Measurements from ENCODE around the gene TXNDC11. TPM values are rescaled to one million over a fixed set of nuclear protein-coding genes. Genes with fewer than 3 reads are reported as not detected.

The TXNDC11 gene
- total and polyA plus RNA-seq, 4 donors: 64.8 to 78.8 (median 72.2) TPM

DNA sequence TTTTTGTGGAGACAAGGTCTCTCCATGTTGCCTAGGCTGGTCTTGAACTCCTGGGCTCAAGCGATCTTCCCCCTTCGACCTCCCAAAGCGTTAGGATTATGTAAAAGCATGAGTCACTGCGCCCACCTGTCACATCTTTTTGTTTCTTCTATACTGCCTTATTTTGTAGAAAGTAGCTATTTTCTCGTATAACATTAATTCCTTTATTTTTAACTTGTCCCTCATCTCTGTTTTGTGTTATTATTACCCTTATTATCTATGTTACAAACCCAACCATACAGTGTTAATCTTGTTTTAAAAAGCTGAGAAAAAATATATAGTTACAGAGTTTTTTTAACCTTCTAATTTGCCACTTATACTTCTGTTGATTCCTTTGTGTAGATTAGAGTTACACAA, 1.4 kb upstream of the TXNDC11 start:
- TF ChIP-seq, protein P1, sequence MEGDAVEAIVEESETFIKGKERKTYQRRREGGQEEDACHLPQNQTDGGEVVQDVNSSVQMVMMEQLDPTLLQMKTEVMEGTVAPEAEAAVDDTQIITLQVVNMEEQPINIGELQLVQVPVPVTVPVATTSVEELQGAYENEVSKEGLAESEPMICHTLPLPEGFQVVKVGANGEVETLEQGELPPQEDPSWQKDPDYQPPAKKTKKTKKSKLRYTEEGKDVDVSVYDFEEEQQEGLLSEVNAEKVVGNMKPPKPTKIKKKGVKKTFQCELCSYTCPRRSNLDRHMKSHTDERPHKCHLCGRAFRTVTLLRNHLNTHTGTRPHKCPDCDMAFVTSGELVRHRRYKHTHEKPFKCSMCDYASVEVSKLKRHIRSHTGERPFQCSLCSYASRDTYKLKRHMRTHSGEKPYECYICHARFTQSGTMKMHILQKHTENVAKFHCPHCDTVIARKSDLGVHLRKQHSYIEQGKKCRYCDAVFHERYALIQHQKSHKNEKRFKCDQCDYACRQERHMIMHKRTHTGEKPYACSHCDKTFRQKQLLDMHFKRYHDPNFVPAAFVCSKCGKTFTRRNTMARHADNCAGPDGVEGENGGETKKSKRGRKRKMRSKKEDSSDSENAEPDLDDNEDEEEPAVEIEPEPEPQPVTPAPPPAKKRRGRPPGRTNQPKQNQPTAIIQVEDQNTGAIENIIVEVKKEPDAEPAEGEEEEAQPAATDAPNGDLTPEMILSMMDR (IDR thresholded peaks at IDR 0.05; ENCODE audit: control extremely low read depth, extremely low read depth): no peak
- no peak overlapping the region for H3K4me3 ChIP-seq
- peaks cover 3 to 7% (median 4%) of the 10 kb centered on the region in 4 donors for H3K36me3 ChIP-seq (ENCODE audit: control insufficient read depth in 4 of 4, insufficient read depth in 4 of 4, low read length in 4 of 4)
- ATAC-seq (ENCODE audit: insufficient read depth, low FRiP score) (no peak), DNase-seq (no peak)
- 70 to 81% methylated on average over 5 of the region's 5 CpGs for WGBS, 2 donors
- H3K4me1 ChIP-seq (ENCODE audit: control insufficient read depth in 5 of 5, insufficient read depth in 5 of 5, low read length in 5 of 5): peaks cover 2 to 19% (median 13%) of the 10 kb centered on the region in 5 donors
- H3K27me3 ChIP-seq (ENCODE audit: control insufficient read depth in 3 of 3, insufficient read depth in 3 of 3, low read length in 2 of 3): no peaks in the 10 kb centered on the region
- no peak overlapping the region for H3K9ac ChIP-seq (ENCODE audit: insufficient read depth in 1 of 2, low read length in 2 of 2)
- H3K27ac ChIP-seq (ENCODE audit: low read depth in 1 of 2, low read length in 1 of 2): peak overlapping the region in 1 of 2 donors; percentile 26
- H3K9me3 ChIP-seq (ENCODE audit: control insufficient read depth in 4 of 4, insufficient read depth in 3 of 4, low read length in 3 of 4): no peaks in the 10 kb centered on the region

DNA sequence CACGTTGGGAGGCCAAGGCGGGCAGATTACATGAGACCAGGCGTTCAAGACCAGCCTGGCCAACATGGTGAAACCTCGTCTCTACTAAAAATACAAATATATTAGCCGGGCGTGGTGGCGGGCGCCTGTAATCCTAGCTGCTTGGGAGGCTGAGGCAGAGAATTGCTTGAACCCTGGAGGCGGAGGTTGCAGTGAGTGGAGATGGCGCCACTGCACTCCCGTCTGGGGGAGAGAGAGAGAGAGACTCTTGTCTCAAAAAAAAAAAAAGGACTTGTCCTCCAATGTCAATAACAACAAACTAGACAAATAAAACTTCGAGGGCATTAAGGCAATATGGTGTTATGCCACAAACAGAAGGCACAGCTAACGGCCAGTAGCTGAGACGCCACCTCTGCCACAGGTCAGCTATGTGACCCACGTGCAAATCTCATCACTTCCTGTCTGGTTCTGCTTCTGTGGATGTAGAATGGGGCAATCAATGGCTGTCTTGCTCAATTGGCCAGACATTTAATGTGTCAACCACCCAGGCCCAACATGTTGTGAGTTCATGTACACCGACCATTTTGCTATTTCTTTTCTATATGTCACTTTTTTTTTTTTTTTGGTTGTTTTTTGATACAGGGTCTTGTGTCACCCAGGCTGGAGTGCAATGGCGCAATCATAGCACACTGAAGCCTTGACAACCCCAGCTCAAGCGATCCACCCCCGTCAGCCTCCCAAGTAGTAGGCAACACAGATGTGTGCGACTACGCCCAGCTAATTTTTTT, 834 bp upstream of the TXNDC11 start:
- Histone ChIP-seq H3K4me3 (peak overlapping the region; percentile 30), H3K9me3 (ENCODE audit: control insufficient read depth in 4 of 4, insufficient read depth in 3 of 4, low read length in 3 of 4) (no peaks in the 10 kb centered on the region), H3K9ac (ENCODE audit: insufficient read depth in 1 of 2, low read length in 2 of 2) (peak overlapping the region; percentile 61 to 67), H3K36me3 (ENCODE audit: control insufficient read depth in 4 of 4, insufficient read depth in 4 of 4, low read length in 4 of 4) (peaks cover 1 to 4% (median 3%) of the 10 kb centered on the region in 4 donors), H3K27ac (ENCODE audit: low read depth in 1 of 2, low read length in 1 of 2) (peak overlapping the region; percentile 87 to 100), H3K4me1 (ENCODE audit: control insufficient read depth in 5 of 5, insufficient read depth in 5 of 5, low read length in 5 of 5) (peaks cover 2 to 19% (median 13%) of the 10 kb centered on the region in 5 donors), H3K27me3 (ENCODE audit: control insufficient read depth in 3 of 3, insufficient read depth in 3 of 3, low read length in 2 of 3) (no peaks in the 10 kb centered on the region)
- TF ChIP-seq, protein P1 (IDR thresholded peaks at IDR 0.05; ENCODE audit: control extremely low read depth, extremely low read depth): no peak
- DNase-seq (peak; percentile 49 to 64 (median 52)), ATAC-seq (ENCODE audit: insufficient read depth, low FRiP score) (no peak)
- 30 to 42% methylated on average over 21 of the region's 21 CpGs for WGBS, 2 donors

DNA sequence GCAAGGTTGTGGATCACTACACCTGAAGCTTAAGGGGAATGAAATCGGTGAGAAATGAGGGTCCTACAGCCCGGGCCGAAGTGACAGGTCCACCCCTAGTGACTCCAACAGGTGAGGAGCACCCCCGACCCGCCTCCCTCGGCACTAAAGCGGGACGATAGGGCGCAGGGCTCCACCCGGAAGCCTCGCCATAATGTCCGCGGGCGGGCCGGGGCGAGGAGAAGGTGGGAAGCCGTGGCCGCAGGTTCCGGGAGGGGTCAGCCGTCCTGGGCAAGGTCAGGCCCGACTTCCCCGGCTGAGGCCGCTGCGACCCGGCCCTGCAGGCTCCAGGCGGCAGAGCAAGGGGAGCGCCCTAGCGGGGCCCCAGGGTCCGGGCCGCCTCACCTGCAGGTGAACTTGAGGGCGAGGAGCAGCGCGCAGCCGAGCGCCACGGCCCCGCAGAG, 543 bp downstream of the TXNDC11 start:
- H3K9ac ChIP-seq (ENCODE audit: insufficient read depth in 1 of 2, low read length in 2 of 2): peak overlapping the region; percentile 82
- TF ChIP-seq, protein P1 (IDR thresholded peaks at IDR 0.05; ENCODE audit: control extremely low read depth, extremely low read depth): no peak
- H3K27me3 ChIP-seq (ENCODE audit: control insufficient read depth in 3 of 3, insufficient read depth in 3 of 3, low read length in 2 of 3): no peaks in the 10 kb centered on the region
- peaks cover 3 to 19% (median 13%) of the 10 kb centered on the region in 5 donors for H3K4me1 ChIP-seq (ENCODE audit: control insufficient read depth in 5 of 5, insufficient read depth in 5 of 5, low read length in 5 of 5)
- H3K9me3 ChIP-seq (ENCODE audit: control insufficient read depth in 4 of 4, insufficient read depth in 3 of 4, low read length in 3 of 4): no peaks in the 10 kb centered on the region
- 0% methylated on average over 27 to 37 of the region's 37 CpGs for WGBS, 2 donors
- H3K36me3 ChIP-seq (ENCODE audit: control insufficient read depth in 4 of 4, insufficient read depth in 4 of 4, low read length in 4 of 4): peaks cover 0 to 1% (median 0%) of the 10 kb centered on the region in 4 donors
- peak overlapping the region; percentile 98 for H3K4me3 ChIP-seq
- peak overlapping the region; percentile 96 to 100 for H3K27ac ChIP-seq (ENCODE audit: low read depth in 1 of 2, low read length in 1 of 2)
- DNase-seq: peak in 1 of 3 donors; percentile 22
- ATAC-seq (ENCODE audit: insufficient read depth, low FRiP score): peak; percentile 11
